ENCODE measurements around the gene IRAG1. TPM values are rescaled to one million over a fixed set of nuclear protein-coding genes. Genes with fewer than 3 reads are reported as not detected.

Gene IRAG1
- total RNA-seq, 1 donor from 2014 or later: 18.0 TPM

- intact Hi-C loops (cut with DNase I): no loop called here
- no peak for DNase-seq
- no peak overlapping the region for H3K27ac ChIP-seq
- no peak for TF ChIP-seq CTCF (IDR thresholded peaks at IDR 0.05)
- no peaks in the 10 kb centered on the region for H3K9me3 ChIP-seq
- no peaks in the 10 kb centered on the region for H3K4me1 ChIP-seq
- ATAC-seq: no peak
- no peak overlapping the region for H3K4me3 ChIP-seq
- no peaks in the 10 kb centered on the region for H3K36me3 ChIP-seq
- H3K27me3 ChIP-seq: no peaks in the 10 kb centered on the region
Measured at GRCh38 chr11:10715571-10715970, 22.0 kb upstream of the IRAG1 start.

GRCh38 chr11:10709299-10710086 is 15.9 kb upstream of the IRAG1 start:
- no peaks in the 10 kb centered on the region for H3K27me3 ChIP-seq
- H3K36me3 ChIP-seq: no peaks in the 10 kb centered on the region
- ATAC-seq: no peak
- H3K9me3 ChIP-seq: no peaks in the 10 kb centered on the region
- no peaks in the 10 kb centered on the region for H3K4me1 ChIP-seq
- no peak overlapping the region for H3K27ac ChIP-seq
- no peak for DNase-seq
- intact Hi-C loops (cut with DNase I): no loop called here
- TF ChIP-seq CTCF (IDR thresholded peaks at IDR 0.05): no peak
- no peak overlapping the region for H3K4me3 ChIP-seq

GRCh38 chr11:10708131-10708530 is 14.6 kb upstream of the IRAG1 start:
- no peaks in the 10 kb centered on the region for H3K27me3 ChIP-seq
- no peak overlapping the region for H3K27ac ChIP-seq
- TF ChIP-seq CTCF (IDR thresholded peaks at IDR 0.05): no peak
- ATAC-seq: no peak
- no peak overlapping the region for H3K4me3 ChIP-seq
- H3K36me3 ChIP-seq: no peaks in the 10 kb centered on the region
- H3K4me1 ChIP-seq: no peaks in the 10 kb centered on the region
- H3K9me3 ChIP-seq: no peaks in the 10 kb centered on the region
- DNase-seq: no peak
- intact Hi-C loops (cut with DNase I): no loop called here

- Histone ChIP-seq H3K9me3 (no peaks in the 10 kb centered on the region), H3K36me3 (no peaks in the 10 kb centered on the region), H3K27me3 (no peaks in the 10 kb centered on the region), H3K27ac (no peak overlapping the region), H3K4me1 (no peaks in the 10 kb centered on the region), H3K4me3 (no peak overlapping the region)
- TF ChIP-seq CTCF (IDR thresholded peaks at IDR 0.05): no peak
- no peak for ATAC-seq
- DNase-seq: no peak
- intact Hi-C loops (cut with DNase I): no loop called here
Measured at GRCh38 chr11:10701982-10702381, 8.4 kb upstream of the IRAG1 start.

GRCh38 chr11:10699072-10699471 is 5.5 kb upstream of the IRAG1 start:
- Histone ChIP-seq H3K4me1 (no peaks in the 10 kb centered on the region), H3K9me3 (no peaks in the 10 kb centered on the region), H3K27ac (no peak overlapping the region), H3K4me3 (no peak overlapping the region), H3K36me3 (no peaks in the 10 kb centered on the region), H3K27me3 (no peaks in the 10 kb centered on the region)
- no peak for TF ChIP-seq CTCF (IDR thresholded peaks at IDR 0.05)
- no peak for DNase-seq
- intact Hi-C loops (cut with DNase I): no loop called here
- ATAC-seq: no peak

- ATAC-seq (no peak), DNase-seq (no peak)
- H3K36me3 ChIP-seq: no peaks in the 10 kb centered on the region
- intact Hi-C loops (cut with DNase I): no loop called here
- TF ChIP-seq CTCF (IDR thresholded peaks at IDR 0.05): no peak
- no peaks in the 10 kb centered on the region for H3K4me1 ChIP-seq
- H3K9me3 ChIP-seq: no peaks in the 10 kb centered on the region
- no peak overlapping the region for H3K27ac ChIP-seq
- H3K27me3 ChIP-seq: no peaks in the 10 kb centered on the region
- H3K4me3 ChIP-seq: no peak overlapping the region
Measured at GRCh38 chr11:10697323-10697620, 3.7 kb upstream of the IRAG1 start.
